ENCODE results near the gene ETHE1.

GRCh38 chr19:43527860-43528622, 1.0 kb upstream of the ETHE1 start:
- TF ChIP-seq CTCF (IDR thresholded peaks at IDR 0.05; ENCODE audit: insufficient read depth, low read length, poor library complexity, severe bottlenecking) (no peak), EZH2phosphoT487 (conservative IDR thresholded peaks at IDR 0.05; ENCODE audit: low read length) (no peak)

Data from SU-DHL-6 (cell line).